Left lobe of liver (tissue), 2 donors: ENCODE results near the gene RHOXF1. TPM values are rescaled to one million over a fixed set of nuclear protein-coding genes. Genes with fewer than 3 reads are reported as not detected.
"Not testable (repeated sequence)": the region's sequence is repeated elsewhere in the genome, so short reads cannot be mapped to it uniquely, and the experiment has no call there.

ENCODE experiments used
- ATAC-seq: fragments of 200-7000 bp; cut with Tn5 transposase; one replicate; pipeline ENCODE4 v1.9.1; 2020; ENCODE audit warnings: mild to moderate bottlenecking, moderate library complexity
- DNase-seq: peaks from one replicate; pipeline ENCODE4 v3.0.0-alpha.2; 2020; ENCODE audit warnings: low spot score
- total RNA-seq: library from RNA; stranded (reverse); gene quantifications from one replicate; pipeline ENCODE4 v1.2.1, GENCODE V29; 2021
- donor health status: DM: no; HTN: no; CAD: no; lungs with moderate emphysema.
- donor health status: DM: no; HTN: yes; CAD: no.

The RHOXF1 gene
- total RNA-seq, 1 donor from 2014 or later = not detected

GRCh38 chrX:120087289-120088017 lies 28.3 kb downstream of the RHOXF1 start:
- DNase-seq (no peak), ATAC-seq (no peak)

- not testable (repeated sequence) for DNase-seq
- ATAC-seq = peak; percentile 68
Observed at GRCh38 chrX:120085553-120086185, 30.0 kb downstream of the RHOXF1 start.

- not testable (repeated sequence) for DNase-seq, ATAC-seq
Observed at GRCh38 chrX:120077590-120077989, 38.1 kb downstream of the RHOXF1 start, which contains the start of gene RHOXF2B. RHOXF2B (minus strand) TSS chrX:120077690; CDS start chrX:120077552, 138 bp downstream.

DNA sequence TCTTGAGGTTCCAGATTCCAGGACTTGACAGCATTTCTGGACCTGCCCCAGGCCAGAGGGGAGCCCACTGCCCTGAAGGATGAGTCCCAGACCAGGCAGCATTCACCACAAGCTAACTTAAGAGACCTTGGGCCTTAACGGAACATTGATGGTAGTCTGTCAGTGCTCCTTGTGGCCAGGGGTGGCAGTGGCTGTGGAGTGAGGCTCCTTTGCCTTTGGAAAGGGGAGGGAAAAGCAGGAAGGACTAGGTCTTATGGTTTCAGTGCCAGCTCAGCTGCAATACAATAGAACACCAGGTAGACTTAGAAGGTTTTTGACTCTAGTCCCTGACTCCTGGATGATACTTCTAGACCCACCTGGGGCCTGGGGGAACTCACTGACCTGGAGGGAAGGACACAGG lies 49.5 kb downstream of the RHOXF1 start:
- not testable (repeated sequence) for ATAC-seq, DNase-seq

Other genes starting within 250 kb of the RHOXF1 start
- 6.7 TPM for gene RNF113A, start 244.2 kb downstream of the RHOXF1 start, total RNA-seq
- 62.6 TPM for gene NDUFA1, start 244.1 kb downstream of the RHOXF1 start, total RNA-seq
- not detected for gene AKAP14, start 220.0 kb downstream of the RHOXF1 start, total RNA-seq
- 3.4 TPM for gene NKAP, start 172.2 kb downstream of the RHOXF1 start, total RNA-seq
- gene RHOXF2B, start 38.2 kb downstream of the RHOXF1 start, total RNA-seq = 0.10 TPM
- not detected for gene RHOXF2, start 42.7 kb upstream of the RHOXF1 start, total RNA-seq
- gene ZBTB33, start 134.9 kb upstream of the RHOXF1 start, total RNA-seq = 7.8 TPM
- 0.05 TPM for gene TMEM255A, start 195.5 kb upstream of the RHOXF1 start, total RNA-seq
- not detected for gene ATP1B4, start 246.2 kb upstream of the RHOXF1 start, total RNA-seq